PFSK-1 (cell line): ENCODE measurements around the gene DDTL.
"Not testable (repeated sequence)": the region's sequence is repeated elsewhere in the genome, so short reads cannot be mapped to it uniquely, and the experiment has no call there.

Experiments used
- FOXP2 ChIP-seq: optimal IDR thresholded peaks from 2 replicates; pipeline ENCODE3; 2011; ENCODE audit warnings: borderline replicate concordance, control low read depth, inconsistent platforms; ENCODE audit not compliant: insufficient read depth; ENCODE audit errors: extremely low read length, extremely low read depth
- POLR2AphosphoS5 ChIP-seq: IDR thresholded peaks from 2 replicates; pipeline ENCODE4 v1.6.1; 2012; ENCODE audit warnings: low read depth, mild to moderate bottlenecking, control low read depth, low read length, moderate library complexity
- SIN3A ChIP-seq: IDR thresholded peaks from 2 replicates; pipeline ENCODE4 v1.6.1; 2012; ENCODE audit warnings: mild to moderate bottlenecking, low read length, moderate library complexity, borderline replicate concordance; ENCODE audit not compliant: insufficient read depth
- TAF1 ChIP-seq: IDR thresholded peaks from 2 replicates; pipeline ENCODE4 v1.6.1; 2012; ENCODE audit warnings: low read length, control low read depth, borderline replicate concordance; ENCODE audit not compliant: insufficient read depth
- TF ChIP-seq, protein P1 (sequence below), 2 experiments: IDR thresholded peaks; 2 replicates each; pipeline versions ENCODE4 v1.6.1 to v1.8.0; 2011 to 2012; ENCODE audit warnings: low read depth in 2 of 2, low read length in 2 of 2, control low read depth in 1 of 2, inconsistent platforms in 1 of 2, mild to moderate bottlenecking in 1 of 2, moderate library complexity in 1 of 2; ENCODE audit not compliant: insufficient read depth in 1 of 2

Gene DDTL

DNA sequence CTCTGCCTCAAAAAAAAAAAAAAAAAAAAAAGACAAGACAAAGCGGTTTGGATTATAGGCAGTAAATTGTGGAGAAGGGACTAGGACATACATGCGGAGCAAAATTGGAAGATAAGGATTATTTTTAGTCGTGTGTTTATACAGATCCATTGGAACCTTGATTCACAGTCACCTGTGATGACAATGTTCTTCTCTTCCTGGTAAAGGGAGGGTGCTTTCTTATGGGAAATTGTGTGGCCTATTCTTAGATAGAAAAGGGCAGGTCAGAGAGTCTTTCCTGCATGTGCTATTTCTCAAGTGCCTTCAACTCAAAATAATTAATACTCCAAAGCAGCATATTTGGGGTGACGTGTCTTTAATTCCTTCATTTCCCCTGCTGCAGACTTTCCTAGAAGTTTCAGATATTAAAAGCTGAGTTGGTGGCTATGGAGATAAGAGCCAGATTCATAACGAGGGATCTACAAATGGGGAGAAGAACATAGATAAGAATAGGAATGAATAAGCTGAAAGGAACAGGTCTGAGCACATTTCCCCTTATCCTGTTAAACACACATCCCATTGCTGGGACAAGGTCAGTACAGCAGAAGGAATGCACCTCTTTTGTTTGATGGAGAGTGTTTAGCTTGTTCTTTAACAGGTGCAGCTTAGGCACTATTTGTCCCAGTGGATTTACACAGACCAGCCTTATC lies 28.2 kb upstream of the DDTL start:
- no peak for TF ChIP-seq SIN3A
- TF ChIP-seq, protein P1, sequence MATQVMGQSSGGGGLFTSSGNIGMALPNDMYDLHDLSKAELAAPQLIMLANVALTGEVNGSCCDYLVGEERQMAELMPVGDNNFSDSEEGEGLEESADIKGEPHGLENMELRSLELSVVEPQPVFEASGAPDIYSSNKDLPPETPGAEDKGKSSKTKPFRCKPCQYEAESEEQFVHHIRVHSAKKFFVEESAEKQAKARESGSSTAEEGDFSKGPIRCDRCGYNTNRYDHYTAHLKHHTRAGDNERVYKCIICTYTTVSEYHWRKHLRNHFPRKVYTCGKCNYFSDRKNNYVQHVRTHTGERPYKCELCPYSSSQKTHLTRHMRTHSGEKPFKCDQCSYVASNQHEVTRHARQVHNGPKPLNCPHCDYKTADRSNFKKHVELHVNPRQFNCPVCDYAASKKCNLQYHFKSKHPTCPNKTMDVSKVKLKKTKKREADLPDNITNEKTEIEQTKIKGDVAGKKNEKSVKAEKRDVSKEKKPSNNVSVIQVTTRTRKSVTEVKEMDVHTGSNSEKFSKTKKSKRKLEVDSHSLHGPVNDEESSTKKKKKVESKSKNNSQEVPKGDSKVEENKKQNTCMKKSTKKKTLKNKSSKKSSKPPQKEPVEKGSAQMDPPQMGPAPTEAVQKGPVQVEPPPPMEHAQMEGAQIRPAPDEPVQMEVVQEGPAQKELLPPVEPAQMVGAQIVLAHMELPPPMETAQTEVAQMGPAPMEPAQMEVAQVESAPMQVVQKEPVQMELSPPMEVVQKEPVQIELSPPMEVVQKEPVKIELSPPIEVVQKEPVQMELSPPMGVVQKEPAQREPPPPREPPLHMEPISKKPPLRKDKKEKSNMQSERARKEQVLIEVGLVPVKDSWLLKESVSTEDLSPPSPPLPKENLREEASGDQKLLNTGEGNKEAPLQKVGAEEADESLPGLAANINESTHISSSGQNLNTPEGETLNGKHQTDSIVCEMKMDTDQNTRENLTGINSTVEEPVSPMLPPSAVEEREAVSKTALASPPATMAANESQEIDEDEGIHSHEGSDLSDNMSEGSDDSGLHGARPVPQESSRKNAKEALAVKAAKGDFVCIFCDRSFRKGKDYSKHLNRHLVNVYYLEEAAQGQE (IDR thresholded peaks at IDR 0.05; ENCODE audit: insufficient read depth in 1 of 2, low read depth in 2 of 2, low read length in 2 of 2), result no peak
- TF ChIP-seq FOXP2, result no peak
- no peak for TF ChIP-seq POLR2AphosphoS5
- no peak for TF ChIP-seq TAF1

- TF ChIP-seq, protein P1 (IDR thresholded peaks at IDR 0.05; ENCODE audit: insufficient read depth in 1 of 2, low read depth in 2 of 2, low read length in 2 of 2), result no peak
- TF ChIP-seq SIN3A (no peak), FOXP2 (no peak), TAF1 (no peak), POLR2AphosphoS5 (no peak)
Measured at GRCh38 chr22:23939017-23939357, 27.7 kb upstream of the DDTL start.

- TF ChIP-seq, protein P1 (IDR thresholded peaks at IDR 0.05; ENCODE audit: insufficient read depth in 1 of 2, low read depth in 2 of 2, low read length in 2 of 2), result not testable (repeated sequence)
- TF ChIP-seq POLR2AphosphoS5, FOXP2: not testable (repeated sequence)
Measured at GRCh38 chr22:23961084-23961771, 5.5 kb upstream of the DDTL start, which contains the start of gene GSTT2B. Gene GSTT2B (minus strand): TSS chr22:23961195. CDS start chr22:23961131, 64 bp downstream.

DNA sequence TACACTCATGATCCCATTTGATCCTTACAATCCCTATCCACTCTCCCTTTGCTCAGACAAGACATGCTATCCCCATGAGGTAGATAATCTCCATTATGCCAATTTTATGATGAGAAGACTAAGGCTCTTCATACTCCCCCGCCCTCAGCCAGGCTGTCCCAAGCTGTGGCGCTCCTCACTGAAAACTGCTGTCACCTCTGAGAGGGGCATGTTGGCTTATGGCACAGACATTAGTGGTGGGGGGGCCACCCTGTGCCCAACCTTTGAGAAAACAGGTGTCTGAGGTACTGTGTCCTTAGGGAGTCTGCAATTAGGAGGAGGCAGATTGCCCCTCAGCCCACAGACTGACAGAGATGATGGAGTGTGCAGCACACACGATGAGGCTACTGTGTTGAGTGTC lies 2.4 kb downstream of the DDTL start:
- TF ChIP-seq TAF1, result no peak
- no peak for TF ChIP-seq FOXP2
- no peak for TF ChIP-seq POLR2AphosphoS5
- TF ChIP-seq, protein P1 (IDR thresholded peaks at IDR 0.05; ENCODE audit: insufficient read depth in 1 of 2, low read depth in 2 of 2, low read length in 2 of 2), result no peak
- TF ChIP-seq SIN3A, result no peak
